SKM-1 (cell line): ENCODE measurements around the gene ZNF397.

Experiments used
- DNase-seq: peaks from one replicate; lab custom pipeline; 2025; ENCODE audit not compliant: unreplicated experiment; lab: John Stamatoyannopoulos, UW

ZNF397 gene

GRCh38 chr18:35290094-35290735, 49.4 kb downstream of the ZNF397 start, which contains the start of gene ZSCAN30:
Gene ZSCAN30, minus strand, starts transcription at chr18:35290229. Its CDS starts 25,877 bp downstream, at chr18:35264352.
- peak; percentile 83 for DNase-seq

GRCh38 chr18:35291166-35291565, 50.3 kb downstream of the ZNF397 start:
- no peak for DNase-seq

GRCh38 chr18:35296060-35296459, 55.2 kb downstream of the ZNF397 start:
- no peak for DNase-seq

GRCh38 chr18:35303610-35304009, 62.8 kb downstream of the ZNF397 start:
- DNase-seq = no peak

- no peak for DNase-seq
Observed at GRCh38 chr18:35306588-35307250, 65.9 kb downstream of the ZNF397 start.
